Lower leg skin (tissue), 4 donors: Measurements from ENCODE around the gene MAP2K6. TPM values are rescaled to one million over a fixed set of nuclear protein-coding genes. Genes with fewer than 3 reads are reported as not detected.

ENCODE experiments used
- DNase-seq, 2 donors: peaks; one replicate each; pipeline ENCODE4 v3.0.0-alpha.2; 2019; ENCODE audit warnings: low spot score in 2 of 2
- H3K4me3 ChIP-seq: fragments of 200-600 bp; sonication (generic); 2 replicates; pipeline ENCODE4 v1.5.1; 2017; ENCODE audit warnings: mild to moderate bottlenecking, low read depth; ENCODE audit not compliant: poor library complexity, severe bottlenecking
- CTCF ChIP-seq, 3 donors: fragments of 450-650 bp; IDR thresholded peaks; one replicate each; pipeline ENCODE4 v1.5.1; 2016; ENCODE audit warnings: antibody characterized with exemption in 3 of 3, mild to moderate bottlenecking in 3 of 3, moderate library complexity in 2 of 3
- POLR2A ChIP-seq, 2 donors: fragments of 450-650 bp; IDR thresholded peaks; one replicate each; pipeline ENCODE4 v1.6.1; 2016 to 2017; ENCODE audit warnings: antibody characterized with exemption in 2 of 2, mild to moderate bottlenecking in 1 of 2, moderate library complexity in 1 of 2
- WGBS, 2 donors: methylation state at CpG; one replicate each; pipeline ENCODE4 v1.1.5; 2018; 5-methylcytosine and 5-hydroxymethylcytosine counted together
- intact Hi-C: fragments of 100-400 bp; cut with DNase I; formaldehyde crosslinking; loops from one replicate; pipeline ENCODE4 v1.15.0; 2023; ENCODE audit warnings: low total_unique reads
- total RNA-seq, 4 donors: library from RNA; depleted of rRNA; stranded (reverse); fragments of >200 nt; gene quantifications; one replicate each; pipeline ENCODE4 v1.1.0, GENCODE V29; 2016

The MAP2K6 gene
- total RNA-seq, 4 donors from 2014 or later = 1.7 to 4.4 (median 2.0) TPM

DNA sequence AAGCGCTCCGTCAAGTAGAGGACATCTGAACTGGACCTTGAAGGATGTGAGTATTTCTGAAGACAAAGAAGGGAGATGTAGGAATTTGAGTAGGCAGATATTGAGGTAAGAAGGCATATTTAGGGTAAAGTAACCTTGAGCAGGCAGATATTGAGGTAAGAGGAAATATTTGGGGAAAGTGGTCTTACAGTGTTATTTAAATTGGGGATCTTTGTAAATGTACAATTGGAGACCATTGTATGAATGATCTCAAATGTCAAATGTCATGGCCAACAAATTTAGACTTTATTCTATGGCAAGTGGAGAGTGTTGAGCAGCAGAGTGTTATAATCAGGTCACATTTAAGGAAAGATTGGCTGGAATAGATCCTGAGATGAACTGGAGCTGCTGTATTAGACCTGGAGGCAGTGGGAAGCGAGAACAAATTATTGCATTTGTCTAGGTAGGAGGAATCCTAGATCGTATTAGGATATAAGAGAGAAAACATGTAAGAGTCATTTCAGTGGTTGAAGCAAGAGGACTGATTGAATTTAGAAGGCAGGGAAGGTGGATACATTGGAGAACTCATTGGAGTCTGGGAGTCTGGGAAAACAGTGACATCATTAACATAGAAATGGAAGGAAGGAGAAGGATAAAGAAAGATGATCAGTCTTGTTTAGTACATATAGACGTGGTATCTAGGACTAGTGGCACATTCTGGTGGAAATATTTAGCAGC lies 165.6 kb downstream of the MAP2K6 start:
- WGBS, 2 donors = 84 to 89% methylated on average over 5 of the region's 5 CpGs
- no peak for DNase-seq
- TF ChIP-seq CTCF (IDR thresholded peaks at IDR 0.05) = no peak
- TF ChIP-seq POLR2A (IDR thresholded peaks at IDR 0.05) = no peak
- no peak overlapping the region for H3K4me3 ChIP-seq
- intact Hi-C loops = no loop called here

DNA sequence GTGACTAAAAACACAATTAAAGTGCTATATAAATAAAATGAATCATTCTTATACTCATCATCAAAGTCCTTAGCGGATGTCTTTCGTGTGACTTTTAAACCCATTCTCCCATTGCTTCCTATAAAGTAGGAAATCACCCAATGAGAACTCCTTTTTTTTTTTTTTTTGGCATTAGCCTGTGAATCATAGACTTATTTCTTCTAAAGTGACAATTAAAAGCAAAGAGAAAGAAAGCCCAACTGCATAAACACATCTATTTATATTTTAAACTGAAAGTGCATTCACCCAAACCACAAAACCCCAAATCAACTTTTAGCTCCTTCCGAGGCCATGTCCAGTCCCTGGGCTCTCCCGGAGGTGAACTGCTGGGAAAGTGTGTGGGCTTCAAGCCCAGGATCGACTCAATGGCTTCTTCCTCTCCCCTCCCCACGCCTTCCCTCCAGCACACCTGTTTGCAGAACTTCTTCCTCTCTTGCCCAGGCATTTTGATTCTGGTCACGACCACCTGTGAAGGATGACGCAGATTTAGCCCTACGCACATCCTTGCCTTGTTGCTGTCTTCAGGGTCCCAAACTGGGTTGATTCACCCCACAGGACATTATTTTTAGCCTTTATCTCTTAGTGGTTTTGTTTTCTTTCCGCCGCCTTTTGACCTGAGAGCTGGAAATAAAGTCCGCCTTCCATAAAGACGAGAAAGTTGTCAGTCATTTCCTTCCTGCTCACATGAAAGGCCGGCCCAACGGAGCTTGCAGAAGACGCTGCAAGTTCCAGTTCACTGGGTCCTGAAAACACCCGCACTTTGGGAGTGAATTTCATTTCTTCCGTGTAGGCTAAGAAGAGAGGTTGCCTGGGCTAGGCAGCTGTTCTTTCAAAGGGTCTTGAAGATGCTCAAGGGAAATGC lies 166.8 kb downstream of the MAP2K6 start:
- WGBS, 2 donors = 68 to 70% methylated on average over 18 of the region's 18 CpGs
- no peak overlapping the region for H3K4me3 ChIP-seq
- TF ChIP-seq CTCF (IDR thresholded peaks at IDR 0.05) (no peak), POLR2A (IDR thresholded peaks at IDR 0.05) (no peak)
- intact Hi-C loops = no loop called here
- DNase-seq = no peak

- H3K4me3 ChIP-seq = no peak overlapping the region
- TF ChIP-seq POLR2A (IDR thresholded peaks at IDR 0.05) (no peak), CTCF (IDR thresholded peaks at IDR 0.05) (no peak)
- no peak for DNase-seq
- intact Hi-C loops = no loop called here
- WGBS, 2 donors = 44 to 65% methylated on average over 2 of the region's 2 CpGs
Observed at GRCh38 chr17:69588316-69588715, 173.8 kb downstream of the MAP2K6 start.

- no peak for DNase-seq
- H3K4me3 ChIP-seq = no peak overlapping the region
- TF ChIP-seq POLR2A (IDR thresholded peaks at IDR 0.05) = no peak
- no peak for TF ChIP-seq CTCF (IDR thresholded peaks at IDR 0.05)
- intact Hi-C loops = no loop called here
- WGBS, 2 donors = 62 to 64% methylated on average over 5 of the region's 5 CpGs
Observed at GRCh38 chr17:69588827-69589239, 174.3 kb downstream of the MAP2K6 start.

GRCh38 chr17:69590671-69591070 lies 176.2 kb downstream of the MAP2K6 start:
- intact Hi-C loops = no loop called here
- DNase-seq = no peak
- no peak overlapping the region for H3K4me3 ChIP-seq
- WGBS, 2 donors = 97 to 100% methylated on average over 1 of the region's 1 CpG
- TF ChIP-seq CTCF (IDR thresholded peaks at IDR 0.05) (no peak), POLR2A (IDR thresholded peaks at IDR 0.05) (no peak)
